ENCODE data around the gene MKLN1. TPM values are rescaled to one million over a fixed set of nuclear protein-coding genes. Genes with fewer than 3 reads are reported as not detected.
"Not testable (repeated sequence)": the region's sequence is repeated elsewhere in the genome, so short reads cannot be mapped to it uniquely, and the experiment has no call there.

MKLN1 gene
- total and polyA plus RNA-seq, 5 donors = 16.9 to 54.8 (median 52.8) TPM

- no peak overlapping the region for H3K4me3 ChIP-seq (ENCODE audit: low read length)
- H3K9me3 ChIP-seq (ENCODE audit: control insufficient read depth, low read length) = no peaks in the 10 kb centered on the region
- no peaks in the 10 kb centered on the region for H3K27me3 ChIP-seq (ENCODE audit: control insufficient read depth, insufficient read depth)
- intact Hi-C loops (cut with DNase I) = no loop called here
- DNase-seq (no peak), ATAC-seq (peak in 1 of 2 donors; percentile 40)
- WGBS = 44% methylated on average over 3 of the region's 3 CpGs
- H3K27ac ChIP-seq (ENCODE audit: low read length) = peak overlapping the region; percentile 66
- peaks cover 10% of the 10 kb centered on the region for H3K4me1 ChIP-seq (ENCODE audit: control insufficient read depth, insufficient read depth, low read length)
Measured at GRCh38 chr7:131294553-131294952, 33.1 kb upstream of the MKLN1 start.

GRCh38 chr7:131298608-131298992, 29.1 kb upstream of the MKLN1 start:
- Histone ChIP-seq H3K4me3 (ENCODE audit: low read length) (no peak overlapping the region), H3K4me1 (ENCODE audit: control insufficient read depth, insufficient read depth, low read length) (peaks cover 15% of the 10 kb centered on the region), H3K27me3 (ENCODE audit: control insufficient read depth, insufficient read depth) (no peaks in the 10 kb centered on the region), H3K9me3 (ENCODE audit: control insufficient read depth, low read length) (no peaks in the 10 kb centered on the region), H3K27ac (ENCODE audit: low read length) (peak overlapping the region; percentile 12)
- ATAC-seq (no peak), DNase-seq (no peak)
- WGBS = 87% methylated on average over 6 of the region's 6 CpGs
- intact Hi-C loops (cut with DNase I) = no loop called here

DNA sequence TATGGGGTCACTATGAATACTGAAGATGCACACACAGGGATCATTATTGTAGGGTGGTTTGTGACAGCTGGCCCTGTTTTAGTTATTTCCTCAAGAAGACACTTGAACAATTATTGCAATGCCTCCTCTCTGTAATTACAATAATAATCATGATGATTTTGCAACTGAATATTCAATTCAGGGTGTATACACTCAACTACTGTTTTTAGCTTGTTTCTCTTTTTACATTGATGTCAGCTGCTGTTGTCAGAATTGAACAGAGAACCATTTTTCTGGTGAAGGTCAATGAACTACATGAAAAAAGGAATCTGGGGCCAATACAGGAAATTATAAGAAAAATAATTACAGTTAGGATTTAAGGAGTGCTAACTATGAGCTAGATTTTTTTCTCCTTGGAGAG, 28.6 kb upstream of the MKLN1 start:
- intact Hi-C loops (cut with DNase I) = no loop called here
- Histone ChIP-seq H3K9me3 (ENCODE audit: control insufficient read depth, low read length) (no peaks in the 10 kb centered on the region), H3K4me1 (ENCODE audit: control insufficient read depth, insufficient read depth, low read length) (peaks cover 13% of the 10 kb centered on the region), H3K27me3 (ENCODE audit: control insufficient read depth, insufficient read depth) (no peaks in the 10 kb centered on the region), H3K27ac (ENCODE audit: low read length) (no peak overlapping the region), H3K4me3 (ENCODE audit: low read length) (no peak overlapping the region)
- no peak for DNase-seq
- no peak for ATAC-seq

DNA sequence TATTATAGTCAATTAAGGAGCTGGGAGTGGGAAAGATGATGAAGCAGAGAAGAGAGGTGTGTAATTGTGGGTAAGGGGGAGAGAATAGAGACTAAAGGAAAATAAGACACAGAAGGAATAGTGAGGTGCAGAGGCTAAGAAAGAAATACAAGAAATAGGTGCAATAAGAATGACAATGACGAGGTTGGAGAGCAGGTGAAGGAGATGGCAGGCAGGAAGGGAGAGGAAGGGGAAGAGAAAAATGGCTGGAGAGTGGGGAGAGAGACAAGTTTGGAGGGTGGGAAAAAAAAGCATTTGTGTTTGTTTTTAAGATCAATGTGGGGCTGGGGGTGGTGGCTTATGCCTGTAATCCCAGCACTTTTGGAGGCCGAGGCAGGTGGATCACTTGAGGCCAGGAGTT, 27.6 kb upstream of the MKLN1 start:
- intact Hi-C loops (cut with DNase I) = loop anchor here in 3 of 4 donors (10.0 kb wide), 3 partner anchors 115 to 235 kb away; no protein-coding TSS in a partner anchor
- no peak overlapping the region for H3K4me3 ChIP-seq (ENCODE audit: low read length)
- ATAC-seq = no peak
- H3K9me3 ChIP-seq (ENCODE audit: control insufficient read depth, low read length) = no peaks in the 10 kb centered on the region
- no peak overlapping the region for H3K27ac ChIP-seq (ENCODE audit: low read length)
- 85% methylated on average over 2 of the region's 2 CpGs for WGBS
- DNase-seq = no peak
- peaks cover 9% of the 10 kb centered on the region for H3K4me1 ChIP-seq (ENCODE audit: control insufficient read depth, insufficient read depth, low read length)
- H3K27me3 ChIP-seq (ENCODE audit: control insufficient read depth, insufficient read depth) = no peaks in the 10 kb centered on the region

DNA sequence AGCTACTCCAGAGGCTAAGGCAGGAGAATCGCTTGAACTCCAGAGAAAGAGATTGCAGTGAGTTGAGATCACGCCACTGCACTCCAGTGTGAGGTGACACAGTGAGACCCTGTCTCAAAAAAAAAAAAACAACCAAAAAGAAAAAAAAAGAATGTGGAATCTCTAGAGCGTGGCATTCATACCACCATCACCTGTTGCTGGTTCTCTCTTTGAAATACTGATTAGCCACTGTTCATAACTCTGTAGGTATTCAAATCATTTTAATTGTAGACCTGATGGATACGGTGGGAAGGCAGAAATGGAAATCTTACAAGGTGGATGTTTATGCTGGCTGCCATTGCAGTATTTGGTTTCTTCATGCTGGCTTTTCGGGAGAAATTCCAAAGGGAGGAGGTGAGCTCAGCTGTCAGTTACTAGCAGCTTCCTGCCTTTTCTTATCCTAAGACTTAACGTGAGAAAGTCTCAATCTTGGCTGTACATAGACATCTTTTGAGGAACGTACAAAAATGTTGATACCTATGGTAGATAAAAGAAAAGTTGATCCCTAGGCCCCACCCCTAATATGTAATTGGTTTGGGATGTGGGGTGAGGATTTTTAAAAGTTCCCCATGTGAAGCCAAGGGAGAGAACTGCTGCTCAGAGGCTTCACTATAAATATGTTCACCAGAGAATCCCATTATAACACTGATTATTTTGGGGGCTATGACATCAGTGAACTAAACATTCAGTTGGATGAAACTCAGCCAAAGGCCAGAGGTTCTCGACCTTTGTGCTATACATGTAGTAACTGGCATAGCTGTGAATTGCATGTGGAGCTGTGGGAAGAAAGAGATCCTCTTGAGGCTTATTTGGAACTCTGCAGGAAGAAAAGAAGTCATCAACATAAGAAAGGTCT, 26.9 kb upstream of the MKLN1 start:
- Histone ChIP-seq H3K9me3 (ENCODE audit: control insufficient read depth, low read length) (no peaks in the 10 kb centered on the region), H3K4me3 (ENCODE audit: low read length) (no peak overlapping the region), H3K27ac (ENCODE audit: low read length) (peak overlapping the region; percentile 92), H3K27me3 (ENCODE audit: control insufficient read depth, insufficient read depth) (no peaks in the 10 kb centered on the region), H3K4me1 (ENCODE audit: control insufficient read depth, insufficient read depth, low read length) (peaks cover 9% of the 10 kb centered on the region)
- peak; percentile 34 to 49 for ATAC-seq
- intact Hi-C loops (cut with DNase I) = loop anchor here in 3 of 4 donors (10.0 kb wide), 3 partner anchors 116 to 236 kb away; no protein-coding TSS in a partner anchor
- DNase-seq = peak in 1 of 3 donors; percentile 25
- whole genome bisulfite sequencing = 44% methylated on average over 8 of the region's 8 CpGs

- peaks cover 9% of the 10 kb centered on the region for H3K4me1 ChIP-seq (ENCODE audit: control insufficient read depth, insufficient read depth, low read length)
- intact Hi-C loops (cut with DNase I) = loop anchor here in 3 of 4 donors (10.0 kb wide), 3 partner anchors 118 to 238 kb away; no protein-coding TSS in a partner anchor
- H3K27ac ChIP-seq (ENCODE audit: low read length) = peak overlapping the region; percentile 72
- 65% methylated on average over 4 of the region's 4 CpGs for WGBS
- DNase-seq = no peak
- ATAC-seq = peak; percentile 34 to 44
- H3K9me3 ChIP-seq (ENCODE audit: control insufficient read depth, low read length) = no peaks in the 10 kb centered on the region
- no peaks in the 10 kb centered on the region for H3K27me3 ChIP-seq (ENCODE audit: control insufficient read depth, insufficient read depth)
- no peak overlapping the region for H3K4me3 ChIP-seq (ENCODE audit: low read length)
Measured at GRCh38 chr7:131302446-131302845, 25.2 kb upstream of the MKLN1 start.

DNA sequence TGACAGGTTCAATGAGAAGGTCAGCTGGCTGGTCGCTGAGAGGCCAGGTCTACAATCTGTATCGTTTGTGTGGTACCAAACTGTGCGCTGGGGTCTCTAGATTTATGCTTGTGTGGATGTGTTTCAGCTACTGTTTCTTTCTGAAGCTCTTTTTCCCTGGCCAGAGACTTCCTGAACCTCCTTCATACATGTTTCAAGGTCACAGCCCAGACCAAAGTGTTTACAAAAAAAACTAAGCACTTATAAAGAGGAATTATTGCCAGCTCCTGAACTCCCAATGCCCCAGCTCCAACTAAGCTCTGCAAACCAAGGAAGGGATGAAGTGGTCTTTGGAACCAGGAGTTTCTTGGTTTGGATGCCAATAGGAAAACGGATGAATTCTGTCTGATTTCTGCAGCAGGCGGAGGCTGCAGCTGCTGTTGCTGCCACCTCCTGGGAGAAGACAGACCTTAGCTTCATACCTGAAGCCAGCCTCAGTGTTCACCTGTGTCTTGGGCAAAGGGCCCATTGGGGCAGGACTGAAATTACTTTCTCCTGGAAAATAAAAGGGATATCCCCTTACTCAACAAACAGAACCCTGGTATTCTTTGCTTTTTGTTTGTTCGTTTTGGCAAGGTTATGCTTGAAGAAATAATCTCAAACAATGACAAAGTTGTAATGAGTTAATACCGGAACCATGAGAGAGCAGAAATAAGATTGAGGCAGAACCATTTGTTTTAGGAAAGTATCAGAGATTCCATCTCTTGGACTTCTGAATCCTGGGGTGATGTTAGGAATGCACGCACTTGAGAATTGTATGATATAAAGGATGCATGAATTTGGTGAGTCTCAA, 24.6 kb upstream of the MKLN1 start:
- ATAC-seq (peak; percentile 52 to 57), DNase-seq (peak in 1 of 3 donors; percentile 65)
- Histone ChIP-seq H3K9me3 (ENCODE audit: control insufficient read depth, low read length) (no peaks in the 10 kb centered on the region), H3K27me3 (ENCODE audit: control insufficient read depth, insufficient read depth) (no peaks in the 10 kb centered on the region), H3K4me3 (ENCODE audit: low read length) (no peak overlapping the region), H3K4me1 (ENCODE audit: control insufficient read depth, insufficient read depth, low read length) (peaks cover 9% of the 10 kb centered on the region), H3K27ac (ENCODE audit: low read length) (peak overlapping the region; percentile 72)
- intact Hi-C loops (cut with DNase I) = loop anchor here in 3 of 4 donors (10.0 kb wide), 3 partner anchors 118 to 238 kb away; no protein-coding TSS in a partner anchor
- WGBS = 72% methylated on average over 8 of the region's 8 CpGs

GRCh38 chr7:131305152-131305551, 22.5 kb upstream of the MKLN1 start:
- intact Hi-C loops (cut with DNase I) = loop anchor here in 3 of 4 donors (5.0 to 10.0 kb wide), 4 partner anchors 120 to 240 kb away; no protein-coding TSS in a partner anchor
- no peak for ATAC-seq
- no peak for DNase-seq
- H3K4me3 ChIP-seq (ENCODE audit: low read length) = no peak overlapping the region
- H3K9me3 ChIP-seq (ENCODE audit: control insufficient read depth, low read length) = no peaks in the 10 kb centered on the region
- peaks cover 8% of the 10 kb centered on the region for H3K4me1 ChIP-seq (ENCODE audit: control insufficient read depth, insufficient read depth, low read length)
- H3K27ac ChIP-seq (ENCODE audit: low read length) = no peak overlapping the region
- H3K27me3 ChIP-seq (ENCODE audit: control insufficient read depth, insufficient read depth) = no peaks in the 10 kb centered on the region

DNA sequence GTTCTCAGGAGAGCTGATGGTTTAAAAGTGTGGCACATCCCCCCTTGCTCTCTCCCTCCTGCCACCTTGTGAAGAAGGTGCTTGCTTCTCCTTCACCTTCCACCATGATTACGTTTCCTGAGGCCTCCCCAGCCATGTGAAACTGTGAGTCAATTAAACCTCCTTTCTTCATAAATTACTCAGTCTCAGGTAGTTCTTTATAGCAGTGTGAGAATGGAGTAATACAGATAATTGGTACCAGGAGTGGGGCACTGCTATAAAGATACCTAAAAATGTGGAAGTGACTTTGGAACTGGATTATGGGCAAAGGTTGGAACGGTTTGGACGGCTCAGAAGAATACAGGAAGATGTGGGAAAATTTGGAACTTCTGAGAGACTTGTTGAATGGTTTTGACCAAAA, 21.6 kb upstream of the MKLN1 start:
- not testable (repeated sequence) for DNase-seq; H3K4me1 ChIP-seq (ENCODE audit: control insufficient read depth, insufficient read depth, low read length); H3K9me3 ChIP-seq (ENCODE audit: control insufficient read depth, low read length); H3K4me3 ChIP-seq (ENCODE audit: low read length); H3K27me3 ChIP-seq (ENCODE audit: control insufficient read depth, insufficient read depth); H3K27ac ChIP-seq (ENCODE audit: low read length); ATAC-seq
- 91% methylated on average over 3 of the region's 3 CpGs for WGBS
- intact Hi-C loops (cut with DNase I) = loop anchor here in 3 of 4 donors (5.0 to 10.0 kb wide), 4 partner anchors 121 to 241 kb away; no protein-coding TSS in a partner anchor

DNA sequence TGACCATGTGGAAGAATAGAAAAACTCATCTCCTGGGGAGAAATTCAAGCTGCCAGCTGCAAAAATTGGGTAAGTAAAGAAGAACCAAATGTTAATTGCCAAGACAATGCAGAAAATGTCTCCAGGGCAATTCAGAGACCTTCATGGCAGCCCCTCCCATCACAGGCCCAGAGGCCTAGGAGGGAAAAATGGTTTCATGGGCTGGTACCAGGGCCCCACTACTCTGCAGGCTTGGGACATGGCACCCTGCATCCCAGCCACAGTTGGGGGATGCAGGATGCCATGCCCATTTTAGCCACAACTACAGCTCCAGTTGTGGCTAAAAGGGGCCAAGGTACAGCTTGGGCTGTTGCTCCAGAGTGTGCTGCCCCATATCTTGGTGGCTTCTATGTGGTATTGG, 20.9 kb upstream of the MKLN1 start:
- intact Hi-C loops (cut with DNase I) = loop anchor here in 3 of 4 donors (5.0 to 10.0 kb wide), 4 partner anchors 122 to 242 kb away; no protein-coding TSS in a partner anchor
- Histone ChIP-seq H3K4me3 (ENCODE audit: low read length) (no peak overlapping the region), H3K4me1 (ENCODE audit: control insufficient read depth, insufficient read depth, low read length) (no peaks in the 10 kb centered on the region), H3K9me3 (ENCODE audit: control insufficient read depth, low read length) (no peaks in the 10 kb centered on the region), H3K27ac (ENCODE audit: low read length) (no peak overlapping the region), H3K27me3 (ENCODE audit: control insufficient read depth, insufficient read depth) (no peaks in the 10 kb centered on the region)
- DNase-seq (no peak), ATAC-seq (no peak)

Data from right cardiac atrium (tissue), 5 donors.